GM20431 (cell line): ENCODE measurements around the gene PPP2R3C.
"Not testable (repeated sequence)": the region's sequence is repeated elsewhere in the genome, so short reads cannot be mapped to it uniquely, and the experiment has no call there.

ENCODE experiments used
- in situ Hi-C: fragments of 300-500 bp; cut with MseI, MboI; formaldehyde crosslinking; loops from one replicate; pipeline ENCODE4 v1.15.0; 2020; ENCODE audit warnings: low sequenced_read_pairs; ENCODE audit not compliant: unreplicated experiment

The PPP2R3C gene

GRCh38 chr14:35072226-35072625, 49.6 kb downstream of the PPP2R3C start:
- in situ Hi-C loops = no loop called here

- in situ Hi-C loops = no loop called here
These were observed 53.4 kb downstream of the PPP2R3C start for GRCh38 chr14:35068238-35069012.

DNA sequence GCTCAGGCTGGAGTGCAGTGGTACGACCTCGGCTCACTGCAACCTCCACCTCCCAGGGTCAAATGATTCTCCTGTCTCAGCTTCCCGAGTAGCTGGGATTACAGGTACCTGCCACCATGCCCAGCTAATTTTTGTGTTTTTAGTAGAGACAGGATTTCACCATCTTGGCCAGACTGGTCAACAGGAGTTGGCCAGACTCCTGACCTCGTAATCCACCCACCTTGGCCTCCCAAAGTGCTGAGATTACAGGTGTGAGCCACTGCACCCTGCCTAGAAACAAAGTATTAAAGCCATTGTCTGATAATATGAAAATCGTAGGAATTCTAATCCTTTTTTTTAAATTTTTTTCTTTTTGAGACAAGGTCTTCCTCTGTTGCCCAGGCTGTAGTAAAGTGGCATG, 56.1 kb downstream of the PPP2R3C start:
- in situ Hi-C loops = not testable (repeated sequence)

GRCh38 chr14:35061113-35061791, 60.5 kb downstream of the PPP2R3C start:
- in situ Hi-C loops = not testable (repeated sequence)

DNA sequence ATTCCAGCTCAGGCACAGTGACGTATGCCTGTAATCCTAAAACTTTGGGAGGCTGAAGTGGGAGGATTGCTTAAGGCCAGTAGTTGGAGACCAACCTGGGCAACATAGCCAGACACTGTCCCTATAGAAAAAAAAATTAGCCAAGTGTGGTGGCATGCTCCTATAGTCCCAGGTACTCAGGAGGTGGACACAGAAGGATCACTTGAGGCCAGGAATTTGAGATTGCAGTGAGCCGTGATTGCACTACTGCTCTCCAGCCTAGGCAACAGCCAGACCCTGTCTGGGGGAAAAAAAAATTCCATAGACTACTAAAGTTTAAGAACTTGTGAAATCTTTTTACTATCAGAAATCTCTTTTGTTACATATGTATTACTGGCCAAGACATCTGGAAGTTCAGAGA, 69.2 kb downstream of the PPP2R3C start:
- in situ Hi-C loops = no loop called here

GRCh38 chr14:35051796-35052195, 70.0 kb downstream of the PPP2R3C start:
- in situ Hi-C loops = no loop called here

- in situ Hi-C loops = no loop called here
These were observed 71.1 kb downstream of the PPP2R3C start for GRCh38 chr14:35050652-35051051.

GRCh38 chr14:35047976-35048513, 73.7 kb downstream of the PPP2R3C start:
- in situ Hi-C loops = no loop called here

DNA sequence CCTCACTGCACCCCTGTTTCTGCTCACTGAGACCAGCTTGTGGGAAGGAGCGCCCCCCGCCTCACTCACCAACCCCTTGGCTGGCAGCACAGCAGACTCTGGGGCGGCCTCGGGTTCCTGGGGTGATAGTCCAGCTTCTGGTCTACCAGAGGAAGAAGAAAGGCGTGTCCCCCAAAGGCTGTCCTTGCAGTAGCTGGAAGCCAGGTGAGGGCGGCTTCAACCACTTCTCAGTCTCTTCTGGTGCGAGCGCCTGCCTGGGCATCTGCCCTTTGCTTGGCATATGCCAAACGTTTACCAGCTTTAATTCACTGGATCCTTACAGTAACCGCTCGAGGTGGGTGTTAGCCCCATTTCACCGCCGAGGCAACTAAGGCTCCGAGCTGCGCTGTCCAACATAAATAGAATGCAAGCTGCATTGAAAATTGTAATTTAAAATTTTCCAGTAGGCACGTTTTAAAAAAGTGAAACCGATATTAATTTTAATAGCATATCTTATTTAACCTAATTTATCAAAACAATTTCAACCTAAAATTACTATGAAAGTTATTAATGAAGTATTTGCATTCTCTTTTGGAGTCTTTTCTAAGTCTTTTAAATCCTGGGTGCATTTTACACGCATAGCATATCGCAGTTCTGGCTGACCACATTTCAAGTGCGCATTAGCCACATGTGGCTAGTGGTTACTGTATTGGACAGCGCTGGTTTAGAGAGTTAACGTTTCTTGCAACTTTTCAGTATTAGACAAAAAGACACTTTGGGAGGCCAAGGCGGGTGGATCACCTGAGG, 74.8 kb downstream of the PPP2R3C start:
- in situ Hi-C loops = no loop called here

GRCh38 chr14:35046048-35046750, 75.6 kb downstream of the PPP2R3C start, which contains the start of gene FAM177A1:
TSS of gene FAM177A1 (plus strand) at chr14:35046272. CDS start at chr14:35046464, 192 bp downstream.
- in situ Hi-C loops = no loop called here

DNA sequence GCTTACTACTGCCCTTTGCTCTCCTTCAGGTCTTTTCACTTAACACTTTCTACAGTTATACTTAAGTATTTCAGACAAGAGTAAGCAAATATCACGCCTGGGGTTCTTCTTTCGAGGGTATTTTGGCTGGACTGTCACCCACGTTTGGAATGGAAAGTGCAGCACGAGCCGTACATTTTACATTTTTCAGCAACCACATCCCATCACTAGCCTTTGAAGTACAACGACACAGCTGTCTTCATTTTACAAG, 76.1 kb downstream of the PPP2R3C start:
- in situ Hi-C loops = no loop called here

GRCh38 chr14:35044939-35045797, 76.6 kb downstream of the PPP2R3C start:
- in situ Hi-C loops = no loop called here

DNA sequence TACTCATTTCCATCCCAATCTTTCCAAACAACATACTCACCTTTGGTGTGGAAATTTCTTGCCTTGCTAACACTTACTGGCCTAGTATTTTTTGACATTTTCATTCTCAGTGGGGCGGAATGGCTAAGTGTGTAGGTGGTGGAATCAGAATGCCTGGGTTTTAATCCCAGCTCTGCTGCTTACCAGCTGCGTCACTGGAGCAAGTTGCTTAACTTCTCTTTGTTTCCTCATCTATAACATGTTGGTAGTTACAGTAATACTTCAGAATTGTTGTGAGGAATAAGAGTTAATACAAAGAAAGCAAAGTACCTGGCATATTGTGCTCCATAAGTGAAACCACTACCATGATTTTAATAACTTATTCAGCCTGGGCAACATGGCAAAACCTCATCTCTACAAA, 78.7 kb downstream of the PPP2R3C start:
- in situ Hi-C loops = no loop called here

- in situ Hi-C loops = no loop called here
These were observed 79.2 kb downstream of the PPP2R3C start for GRCh38 chr14:35042632-35043031.

DNA sequence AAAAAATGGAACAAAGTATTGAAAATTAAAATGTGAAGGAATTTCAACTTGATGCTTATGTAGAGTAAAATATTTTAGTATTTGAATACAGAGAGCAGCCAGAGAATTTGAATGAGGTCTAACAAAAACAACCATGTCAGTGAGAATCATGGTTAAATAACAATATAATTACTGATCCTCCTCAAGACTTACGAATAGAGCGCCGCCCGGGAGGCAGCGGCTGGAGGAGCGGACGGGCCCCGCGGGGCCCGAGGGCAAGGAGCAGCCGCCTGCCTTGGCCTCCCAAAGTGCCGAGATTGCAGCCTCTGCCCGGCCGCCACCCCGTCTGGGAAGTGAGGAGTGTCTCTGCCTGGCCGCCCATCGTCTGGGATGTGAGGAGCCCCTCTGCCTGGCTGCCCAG, 83.5 kb downstream of the PPP2R3C start:
- in situ Hi-C loops = not testable (repeated sequence)
